Measurements from ENCODE around the gene SYNPO2. TPM values are rescaled to one million over a fixed set of nuclear protein-coding genes. Genes with fewer than 3 reads are reported as not detected.

The SYNPO2 gene
- total RNA-seq, 2 experiments from 2014 or later = 0.22 to 0.41 TPM

- no peaks in the 10 kb centered on the region for H3K36me3 ChIP-seq (ENCODE audit: insufficient read depth, low read length)
- DNase-seq (no peak), ATAC-seq (ENCODE audit: poor library complexity) (no peak)
- Mint-ChIP-seq H3K4me1 (ENCODE audit: low read depth) (no peaks in the 10 kb centered on the region), H3K27me3 (peaks cover 40% of the 10 kb centered on the region), H3K4me3 (no peak overlapping the region), H3K9me3 (no peaks in the 10 kb centered on the region), H3K36me3 (ENCODE audit: low read depth) (no peaks in the 10 kb centered on the region), H3K27ac (no peak overlapping the region)
- no peaks in the 10 kb centered on the region for H3K4me1 ChIP-seq (ENCODE audit: insufficient read depth, low read length)
- H3K4me3 ChIP-seq (ENCODE audit: low read length) = no peak overlapping the region
- CTCF ChIA-PET = no interaction called here
- H3K27me3 ChIP-seq (ENCODE audit: control insufficient read depth in 1 of 2, insufficient read depth in 2 of 2, low read length in 2 of 2) = peaks cover 0 to 10% of the 10 kb centered on the region in 2 experiments
- no peaks in the 10 kb centered on the region for H3K9me3 ChIP-seq (ENCODE audit: control insufficient read depth in 1 of 2, insufficient read depth in 1 of 2, low read length in 2 of 2)
- no peak overlapping the region for H3K27ac ChIP-seq (ENCODE audit: low read depth in 1 of 2, low read length in 2 of 2)
- TF ChIP-seq CTCF (IDR thresholded peaks at IDR 0.05) = no peak
- POLR2A ChIA-PET = no interaction called here
- intact Hi-C loops (cut with DNase I, micrococcal nuclease) = no loop called here
These were observed 126.0 kb downstream of the SYNPO2 start for GRCh38 chr4:119014658-119015057.

- H3K4me1 Mint-ChIP-seq (ENCODE audit: low read depth) = no peaks in the 10 kb centered on the region
- Histone ChIP-seq H3K4me3 (ENCODE audit: low read length) (no peak overlapping the region), H3K27me3 (ENCODE audit: control insufficient read depth in 1 of 2, insufficient read depth in 2 of 2, low read length in 2 of 2) (peaks cover 0 to 10% of the 10 kb centered on the region in 2 experiments), H3K4me1 (ENCODE audit: insufficient read depth, low read length) (no peaks in the 10 kb centered on the region), H3K9me3 (ENCODE audit: control insufficient read depth in 1 of 2, insufficient read depth in 1 of 2, low read length in 2 of 2) (no peaks in the 10 kb centered on the region), H3K36me3 (ENCODE audit: insufficient read depth, low read length) (no peaks in the 10 kb centered on the region), H3K27ac (ENCODE audit: low read depth in 1 of 2, low read length in 2 of 2) (no peak overlapping the region)
- H3K36me3 Mint-ChIP-seq (ENCODE audit: low read depth) = no peaks in the 10 kb centered on the region
- peaks cover 40% of the 10 kb centered on the region for H3K27me3 Mint-ChIP-seq
- ATAC-seq (ENCODE audit: poor library complexity) (no peak), DNase-seq (no peak)
- H3K27ac Mint-ChIP-seq = no peak overlapping the region
- intact Hi-C loops (cut with DNase I, micrococcal nuclease) = no loop called here
- H3K9me3 Mint-ChIP-seq = no peaks in the 10 kb centered on the region
- CTCF ChIA-PET = no interaction called here
- POLR2A ChIA-PET = no interaction called here
- TF ChIP-seq CTCF (IDR thresholded peaks at IDR 0.05) = no peak
- no peak overlapping the region for H3K4me3 Mint-ChIP-seq
These were observed 128.0 kb downstream of the SYNPO2 start for GRCh38 chr4:119016636-119017035.

GRCh38 chr4:119017636-119018035 is 129.0 kb downstream of the SYNPO2 start:
- Histone ChIP-seq H3K4me3 (ENCODE audit: low read length) (no peak overlapping the region), H3K4me1 (ENCODE audit: insufficient read depth, low read length) (no peaks in the 10 kb centered on the region), H3K27me3 (ENCODE audit: control insufficient read depth in 1 of 2, insufficient read depth in 2 of 2, low read length in 2 of 2) (peaks cover 0 to 10% of the 10 kb centered on the region in 2 experiments), H3K9me3 (ENCODE audit: control insufficient read depth in 1 of 2, insufficient read depth in 1 of 2, low read length in 2 of 2) (no peaks in the 10 kb centered on the region), H3K27ac (ENCODE audit: low read depth in 1 of 2, low read length in 2 of 2) (no peak overlapping the region), H3K36me3 (ENCODE audit: insufficient read depth, low read length) (no peaks in the 10 kb centered on the region)
- Mint-ChIP-seq H3K27ac (no peak overlapping the region), H3K27me3 (peaks cover 36% of the 10 kb centered on the region), H3K9me3 (no peaks in the 10 kb centered on the region), H3K4me1 (ENCODE audit: low read depth) (no peaks in the 10 kb centered on the region), H3K4me3 (no peak overlapping the region), H3K36me3 (ENCODE audit: low read depth) (no peaks in the 10 kb centered on the region)
- no peak for TF ChIP-seq CTCF (IDR thresholded peaks at IDR 0.05)
- intact Hi-C loops (cut with DNase I, micrococcal nuclease) = no loop called here
- no peak for DNase-seq
- no peak for ATAC-seq (ENCODE audit: poor library complexity)
- ChIA-PET POLR2A (no interaction called here), CTCF (no interaction called here)
